Prostate gland (tissue), 2 donors: Measurements from ENCODE around the gene ZNF136. TPM values are rescaled to one million over a fixed set of nuclear protein-coding genes. Genes with fewer than 3 reads are reported as not detected.

ENCODE experiments used
- DNase-seq: peaks from one replicate; pipeline ENCODE4 v3.0.0-alpha.2; 2019; ENCODE audit warnings: low spot score
- H3K27ac ChIP-seq, 2 donors: fragments of 200-600 bp; sonication (generic); 2 replicates each; pipeline ENCODE4 v1.5.1; 2017 to 2019
- H3K27me3 ChIP-seq: fragments of 200-600 bp; sonication (generic); replicated peaks from 2 replicates; pipeline ENCODE4 v1.5.1; 2019; ENCODE audit not compliant: insufficient read depth
- H3K36me3 ChIP-seq, 2 donors: fragments of 200-600 bp; sonication (generic); 1 replicate in 1 of 2; 2 replicates in 1 of 2; pipeline versions ENCODE4 v1.5.1 to v1.8.1; 2017 to 2019
- H3K4me1 ChIP-seq: fragments of 200-600 bp; sonication (generic); replicated peaks from 2 replicates; pipeline ENCODE4 v1.5.1; 2019
- H3K4me3 ChIP-seq, 2 donors: fragments of 200-600 bp; sonication (generic); 2 replicates each; pipeline ENCODE4 v1.5.1; 2017 to 2019
- H3K9me3 ChIP-seq: fragments of 200-600 bp; sonication (generic); 2 replicates; pipeline ENCODE4 v1.5.1; 2017
- CTCF ChIP-seq, 4 experiments: fragments of 200-600 bp in 2 of 4; fragments of 450-650 bp in 2 of 4; sonication (generic) in 2 of 4; IDR thresholded peaks; 1 replicate in 3 of 4; 2 replicates in 1 of 4; pipeline ENCODE4 v1.5.1; 2016 to 2019; ENCODE audit warnings: antibody characterized with exemption in 4 of 4, mild to moderate bottlenecking in 2 of 4, moderate library complexity in 2 of 4
- POLR2A ChIP-seq: fragments of 450-650 bp; IDR thresholded peaks from one replicate; pipeline ENCODE4 v1.6.1; 2016; ENCODE audit warnings: antibody characterized with exemption, mild to moderate bottlenecking
- POLR2AphosphoS5 ChIP-seq: sonication (generic); formaldehyde crosslinking; IDR thresholded peaks from one replicate; pipeline ENCODE4 v1.6.1; 2017; ENCODE audit warnings: antibody characterized with exemption
- WGBS: methylation state at CpG from one replicate; pipeline ENCODE4 v1.1.5; 2018; 5-methylcytosine and 5-hydroxymethylcytosine counted together
- intact Hi-C: fragments of 100-400 bp; cut with DNase I; formaldehyde crosslinking; loops from one replicate; pipeline ENCODE4 v1.14.2; 2022
- total RNA-seq, 2 donors: library from RNA; depleted of rRNA; stranded (reverse); fragments of >200 nt; gene quantifications; one replicate each; pipeline ENCODE4 v1.1.0, GENCODE V29; 2016

The ZNF136 gene
- total RNA-seq, 2 donors from 2014 or later = 11.9 to 14.9 TPM

DNA sequence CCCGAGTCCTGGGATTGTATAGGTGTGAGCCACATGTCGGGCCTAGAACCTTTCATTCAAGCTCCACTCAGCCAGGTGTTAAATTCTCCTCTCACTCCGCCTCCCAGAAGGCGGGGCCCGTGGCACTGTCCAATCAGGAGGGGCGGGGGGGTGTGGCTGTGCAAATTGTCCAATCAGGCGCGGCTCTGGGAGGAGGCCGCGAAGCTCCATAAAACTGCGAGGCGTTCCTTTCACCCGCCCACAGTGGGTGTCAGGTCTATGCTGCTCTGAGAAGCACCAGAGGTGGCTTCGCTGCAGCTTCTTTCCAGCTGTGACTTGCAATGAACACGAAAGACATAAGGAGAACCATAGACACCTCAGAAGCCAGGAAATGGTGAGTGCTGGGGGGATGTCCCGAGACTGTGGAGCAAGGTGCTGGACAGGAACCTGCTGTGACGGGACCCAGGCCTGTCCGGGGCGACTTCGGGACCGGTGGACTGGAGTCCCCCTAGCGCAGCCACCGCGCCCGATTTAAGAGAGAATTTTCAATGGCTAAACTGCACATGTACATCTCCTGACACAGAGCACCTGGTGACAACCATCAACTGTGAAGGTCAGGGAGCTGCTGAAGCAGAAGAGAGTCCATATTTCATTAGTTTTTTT is 3.0 kb upstream of the ZNF136 start:
- no peak for DNase-seq
- Histone ChIP-seq H3K27ac (no peak overlapping the region), H3K36me3 (no peaks in the 10 kb centered on the region), H3K9me3 (no peaks in the 10 kb centered on the region), H3K27me3 (no peaks in the 10 kb centered on the region), H3K4me1 (peaks cover 4% of the 10 kb centered on the region), H3K4me3 (no peak overlapping the region)
- TF ChIP-seq POLR2AphosphoS5 (no peak), POLR2A (no peak), CTCF (IDR thresholded peaks at IDR 0.05) (no peak)
- intact Hi-C loops = loop anchor here (5.0 to 10.0 kb wide), 2 partner anchors 98 to 205 kb away; partner anchors contain the start of genes ZNF442 and ZNF844
- 92% methylated on average over 25 of the region's 25 CpGs for WGBS

DNA sequence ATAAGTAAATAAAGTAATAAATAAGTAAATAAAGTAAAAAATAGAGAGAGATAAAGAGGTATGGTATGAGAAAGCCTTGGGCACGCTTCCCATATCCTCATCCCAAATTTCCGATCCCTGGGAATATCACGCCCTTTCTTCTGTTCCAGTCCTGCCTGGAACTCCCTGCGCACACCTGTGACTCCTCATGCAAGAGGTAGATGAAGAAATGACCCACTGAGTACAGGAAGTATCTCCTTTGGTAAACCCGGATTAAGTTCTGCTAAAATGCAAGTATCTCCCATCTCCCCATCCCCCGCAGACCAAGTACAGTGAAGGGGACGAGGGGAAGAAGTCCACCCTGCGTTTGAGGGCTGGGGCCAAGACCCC is 399 bp upstream of the ZNF136 start:
- WGBS = 16% methylated on average over 8 of the region's 8 CpGs
- no peak for DNase-seq
- H3K27me3 ChIP-seq = no peaks in the 10 kb centered on the region
- no peaks in the 10 kb centered on the region for H3K36me3 ChIP-seq
- TF ChIP-seq POLR2AphosphoS5 (no peak), CTCF (IDR thresholded peaks at IDR 0.05) (no peak), POLR2A (no peak)
- no peaks in the 10 kb centered on the region for H3K9me3 ChIP-seq
- peak overlapping the region; percentile 86 to 92 for H3K27ac ChIP-seq
- peak overlapping the region; percentile 72 to 89 for H3K4me3 ChIP-seq
- H3K4me1 ChIP-seq = peaks cover 4% of the 10 kb centered on the region
- intact Hi-C loops = loop anchor here (5.0 to 10.0 kb wide), 2 partner anchors 100 to 202 kb away; partner anchors contain the start of genes ZNF442 and ZNF844

DNA sequence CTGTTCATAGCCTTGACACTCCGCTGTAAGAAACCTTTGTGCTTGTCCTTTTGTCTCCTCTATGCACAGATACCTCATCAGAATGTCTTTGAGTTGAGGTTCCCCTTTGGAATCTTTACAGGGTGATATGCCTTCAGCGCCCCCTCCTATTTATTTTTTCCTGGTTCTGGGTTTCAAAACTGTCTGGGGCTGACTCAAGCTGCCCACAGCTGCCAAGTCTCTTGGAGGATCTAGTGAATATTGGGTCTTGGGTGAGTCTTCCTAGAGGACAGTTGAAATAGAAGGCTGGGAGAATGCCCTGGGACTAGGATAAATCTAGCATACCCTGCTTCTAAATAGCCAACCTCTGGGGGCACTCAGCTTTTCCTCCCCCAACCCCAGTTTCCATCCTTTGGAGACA is 930 bp downstream of the ZNF136 start:
- H3K27me3 ChIP-seq = no peaks in the 10 kb centered on the region
- peaks cover 4% of the 10 kb centered on the region for H3K4me1 ChIP-seq
- peak overlapping the region; percentile 72 to 89 for H3K4me3 ChIP-seq
- WGBS = 8% methylated on average over 2 of the region's 2 CpGs
- intact Hi-C loops = loop anchor here (5.0 to 10.0 kb wide), 2 partner anchors 102 to 201 kb away; partner anchors contain the start of genes ZNF442 and ZNF844
- H3K36me3 ChIP-seq = no peaks in the 10 kb centered on the region
- no peaks in the 10 kb centered on the region for H3K9me3 ChIP-seq
- DNase-seq = no peak
- H3K27ac ChIP-seq = peak overlapping the region; percentile 86 to 92
- no peak for TF ChIP-seq CTCF (IDR thresholded peaks at IDR 0.05)
- no peak for TF ChIP-seq POLR2A
- TF ChIP-seq POLR2AphosphoS5 = no peak

GRCh38 chr19:12166626-12167025 is 3.7 kb downstream of the ZNF136 start:
- H3K27ac ChIP-seq = no peak overlapping the region
- intact Hi-C loops = loop anchor here (10.0 kb wide), 1 partner anchor 198 kb away; the partner anchor contains the start of gene ZNF442
- no peak for DNase-seq
- no peaks in the 10 kb centered on the region for H3K9me3 ChIP-seq
- no peak for TF ChIP-seq POLR2A
- no peak for TF ChIP-seq POLR2AphosphoS5
- no peak for TF ChIP-seq CTCF (IDR thresholded peaks at IDR 0.05)
- 82% methylated on average over 1 of the region's 1 CpG for WGBS
- H3K4me1 ChIP-seq = peaks cover 4% of the 10 kb centered on the region
- H3K36me3 ChIP-seq = no peaks in the 10 kb centered on the region
- no peak overlapping the region for H3K4me3 ChIP-seq
- H3K27me3 ChIP-seq = no peaks in the 10 kb centered on the region

- no peaks in the 10 kb centered on the region for H3K4me1 ChIP-seq
- no peak for DNase-seq
- intact Hi-C loops = no loop called here
- TF ChIP-seq POLR2A (no peak), POLR2AphosphoS5 (no peak), CTCF (IDR thresholded peaks at IDR 0.05) (no peak)
- H3K9me3 ChIP-seq = no peaks in the 10 kb centered on the region
- WGBS = 91% methylated on average over 3 of the region's 3 CpGs
- no peaks in the 10 kb centered on the region for H3K27me3 ChIP-seq
- no peaks in the 10 kb centered on the region for H3K36me3 ChIP-seq
- no peak overlapping the region for H3K27ac ChIP-seq
- H3K4me3 ChIP-seq = no peak overlapping the region
Measured at GRCh38 chr19:12180377-12180776, 17.5 kb downstream of the ZNF136 start.
